Activated naive CD4-positive, alpha-beta T cell (primary cell): ENCODE results near the gene MLPH.
"Not testable (repeated sequence)": the region's sequence is repeated elsewhere in the genome, so short reads cannot be mapped to it uniquely, and the experiment has no call there.

Experiments used
- DNase-seq, 4 experiments: peaks; one replicate each; lab custom pipeline; 2025; lab: John Stamatoyannopoulos, UW

Gene MLPH

DNA sequence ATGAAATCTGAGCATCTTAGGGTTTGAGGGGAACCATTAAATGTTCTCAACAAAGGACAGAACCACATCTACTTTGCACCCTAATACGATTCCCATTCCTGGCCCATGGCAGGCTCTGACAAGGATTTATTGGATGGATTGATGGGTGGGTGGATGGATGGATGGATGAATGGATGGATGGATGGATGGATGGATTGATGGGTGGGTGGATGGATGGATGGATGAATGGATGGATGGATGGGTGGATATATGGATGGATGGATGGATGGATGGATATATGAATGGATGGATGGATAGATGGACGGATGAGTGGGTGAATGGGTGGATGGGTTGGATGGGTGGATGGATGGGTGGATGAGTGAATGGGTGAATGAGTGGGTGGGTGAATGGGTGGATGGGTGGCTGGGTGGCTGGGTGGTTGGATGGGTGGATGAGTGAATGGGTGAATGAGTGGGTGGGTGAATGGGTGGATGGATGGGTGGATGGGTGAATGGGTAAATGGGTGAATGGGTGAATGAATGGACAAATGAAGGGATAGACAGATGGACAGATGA is 29.6 kb upstream of the MLPH start:
- no peak for DNase-seq

DNA sequence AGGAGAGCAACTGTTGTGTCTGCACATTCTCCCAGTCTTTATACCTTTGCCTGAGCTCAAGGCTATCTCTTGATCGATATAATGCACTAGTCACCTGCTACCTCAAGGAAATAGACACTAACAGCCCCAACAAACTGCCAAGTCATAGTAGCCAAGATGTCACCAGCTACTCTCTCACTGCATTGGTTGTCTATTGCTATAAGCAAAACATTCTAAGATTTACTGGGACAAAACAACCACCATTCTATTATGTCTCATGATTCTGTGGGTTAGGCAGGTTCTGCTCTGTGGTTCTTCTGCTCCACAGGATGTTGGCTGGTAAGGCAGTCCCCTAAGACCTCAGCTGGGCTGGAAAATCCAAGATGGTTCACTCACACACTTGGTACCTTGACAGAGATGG is 28.5 kb upstream of the MLPH start:
- DNase-seq, result no peak

- no peak for DNase-seq
These were observed 27.8 kb upstream of the MLPH start for GRCh38 chr2:237459226-237459625.

DNA sequence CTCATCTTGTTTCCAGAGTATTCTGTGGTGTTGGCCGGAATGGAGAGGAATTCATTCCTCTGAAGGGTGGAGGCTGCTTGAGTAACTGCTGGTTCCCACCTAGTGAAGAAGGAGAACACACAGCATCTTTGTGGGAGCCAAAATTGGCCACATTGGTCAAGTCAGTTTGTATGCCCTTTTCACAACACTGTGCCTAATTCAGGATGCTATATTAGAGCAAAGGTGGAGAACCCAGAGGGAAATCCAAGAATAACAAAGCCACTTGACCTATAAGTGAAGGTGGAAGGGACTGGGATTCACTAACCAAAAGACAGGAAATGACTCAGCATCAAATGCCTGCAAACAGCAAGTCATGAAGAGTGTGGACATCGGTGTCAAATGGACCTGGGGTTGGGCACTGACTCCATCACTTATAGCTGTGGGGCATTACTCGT is 27.3 kb upstream of the MLPH start:
- no peak for DNase-seq

GRCh38 chr2:237464757-237465391 is 22.2 kb upstream of the MLPH start:
- DNase-seq, result no peak

DNA sequence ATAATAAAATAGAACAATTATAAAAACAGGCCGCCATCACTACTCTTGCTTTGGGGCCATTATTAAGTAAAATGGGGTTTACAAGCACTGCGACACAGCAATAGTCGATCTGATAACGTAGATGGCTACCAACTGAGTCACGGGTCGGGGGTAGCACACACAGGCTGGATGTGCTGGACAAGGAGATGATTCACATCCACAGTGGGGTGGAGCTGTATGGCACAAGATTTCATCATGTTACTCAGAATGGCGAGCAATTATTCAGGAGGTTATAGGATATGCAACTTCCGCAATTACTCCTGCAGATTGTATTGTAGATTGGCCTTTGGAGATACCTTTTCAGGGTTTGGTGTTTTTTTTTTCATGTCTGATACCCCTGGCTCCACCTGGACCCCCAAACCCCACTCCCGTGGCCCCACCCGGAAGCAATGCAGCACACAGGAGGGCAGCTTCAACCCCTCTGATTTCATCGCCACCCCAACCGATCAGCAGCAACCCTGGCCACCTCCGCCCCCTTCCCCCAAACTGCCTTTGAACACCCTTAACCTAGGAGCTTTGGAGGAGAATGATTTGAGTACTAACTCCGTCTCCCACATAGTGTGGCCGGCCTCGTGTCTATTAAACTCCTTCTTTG is 21.4 kb upstream of the MLPH start:
- no peak for DNase-seq

GRCh38 chr2:237466211-237466610 is 20.8 kb upstream of the MLPH start:
- no peak for DNase-seq

GRCh38 chr2:237467447-237468179 is 19.4 kb upstream of the MLPH start:
- no peak for DNase-seq

DNA sequence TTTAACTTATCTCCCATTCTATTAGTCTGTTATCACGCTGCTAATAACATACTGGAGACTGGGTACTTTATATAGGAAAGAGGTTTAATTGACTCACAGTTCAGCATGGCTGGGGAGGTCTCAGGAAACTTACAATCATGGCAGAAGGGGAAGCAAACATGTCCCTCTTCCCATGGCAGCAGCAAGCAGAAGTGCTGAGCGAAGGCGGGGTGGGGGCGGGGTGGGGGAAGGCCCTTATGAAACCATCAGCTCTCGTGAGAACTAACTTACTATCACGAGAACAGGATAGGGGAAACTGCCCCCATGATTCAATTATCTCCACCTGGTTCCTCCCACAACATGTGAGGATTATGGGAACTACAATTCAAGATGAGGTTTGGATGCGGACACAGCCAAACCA is 17.6 kb upstream of the MLPH start:
- not testable (repeated sequence) for DNase-seq

- no peak for DNase-seq
These were observed 17.2 kb upstream of the MLPH start for GRCh38 chr2:237469849-237470248.

DNA sequence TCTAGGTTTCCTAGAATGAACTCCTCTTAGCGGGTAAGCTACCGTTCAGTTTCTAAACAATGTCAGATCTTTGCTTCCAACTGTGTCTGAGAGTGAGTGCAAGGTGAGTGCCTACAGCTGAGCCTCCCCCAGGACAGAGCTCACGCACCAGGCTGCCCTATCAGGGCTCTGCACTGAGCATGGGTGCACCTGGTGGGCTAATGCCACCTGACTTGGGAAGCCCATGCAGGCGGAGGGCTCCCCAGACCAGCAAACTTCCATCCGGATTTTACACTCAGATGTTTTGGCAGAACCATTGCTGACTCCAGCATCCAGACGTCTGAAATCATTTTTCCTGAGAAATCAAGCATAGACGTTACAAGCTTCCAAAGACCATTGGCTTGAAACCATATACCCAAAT is 16.1 kb upstream of the MLPH start:
- no peak for DNase-seq

DNA sequence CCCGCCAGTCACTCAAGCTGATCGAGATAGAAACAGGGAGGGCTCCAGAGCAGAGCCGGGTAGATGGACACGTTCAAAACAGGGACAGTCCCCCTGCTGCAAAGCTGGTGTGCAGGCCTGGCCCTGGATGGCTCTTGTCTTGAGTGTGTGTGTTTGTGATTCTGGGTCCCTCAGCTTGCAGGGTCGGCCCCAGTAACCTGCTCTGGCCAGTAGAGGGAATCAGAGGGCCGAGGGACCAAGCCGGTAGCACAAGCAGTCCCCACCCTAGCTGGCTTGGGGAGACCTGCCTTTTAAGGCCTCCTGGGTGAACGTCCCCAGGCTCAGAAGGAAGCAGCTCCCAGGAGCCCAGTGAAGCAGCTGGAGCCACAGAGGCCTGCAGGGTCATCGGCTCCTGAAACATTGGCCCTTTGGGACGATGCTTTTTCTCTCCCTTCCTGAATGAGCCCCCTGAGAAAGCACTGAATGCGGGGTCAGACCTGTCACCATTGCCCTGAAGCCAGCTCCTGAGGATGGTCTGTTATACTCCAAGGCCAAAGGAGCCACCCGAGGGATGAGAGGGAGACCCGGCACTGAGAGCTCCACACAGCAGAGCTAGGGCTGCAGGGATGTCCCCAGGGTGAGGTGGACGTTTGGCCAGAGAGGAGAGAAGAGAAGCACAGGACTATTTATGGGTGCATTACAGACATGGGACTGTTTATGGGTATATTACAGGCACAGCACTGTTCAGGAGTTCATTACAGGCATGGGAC is 15.4 kb upstream of the MLPH start:
- peak in 1 of 4 experiments; percentile 21 for DNase-seq

GRCh38 chr2:237472187-237472712 is 14.8 kb upstream of the MLPH start:
- no peak for DNase-seq

- DNase-seq, result peak in 1 of 4 experiments; percentile 6
These were observed 13.9 kb upstream of the MLPH start for GRCh38 chr2:237472909-237473877.

DNA sequence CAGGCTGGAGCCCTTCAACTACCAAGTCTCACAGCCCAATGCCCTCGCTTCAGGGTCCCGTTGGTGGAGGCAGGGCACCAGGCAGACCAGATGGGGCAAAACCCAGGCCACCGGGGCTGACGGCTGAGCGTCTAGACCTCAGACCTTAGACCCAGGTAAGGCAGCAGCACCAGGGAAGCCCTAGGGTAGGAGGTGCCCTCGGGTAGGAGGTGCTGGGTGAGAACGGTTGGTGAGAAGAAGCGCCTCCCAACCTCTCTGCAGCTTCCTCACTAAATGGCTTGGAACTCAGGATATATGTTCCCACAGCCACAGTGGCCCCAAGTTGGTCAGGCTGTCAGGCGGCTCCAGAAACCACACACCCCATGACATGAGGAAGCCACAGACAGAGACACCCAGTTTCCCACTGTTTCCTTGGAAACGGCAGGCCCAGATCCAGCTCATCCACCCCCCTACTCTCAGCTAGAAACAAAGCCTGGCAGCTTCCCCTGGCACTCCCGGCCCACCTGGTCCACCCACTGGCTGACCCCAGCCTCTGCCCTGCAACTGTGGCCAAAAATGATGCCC is 13.1 kb upstream of the MLPH start:
- peak in 1 of 4 experiments; percentile 12 for DNase-seq

- no peak for DNase-seq
These were observed 12.6 kb upstream of the MLPH start for GRCh38 chr2:237474442-237474911.

- peak; percentile 44 to 76 (median 56) for DNase-seq
These were observed 11.9 kb upstream of the MLPH start for GRCh38 chr2:237474931-237475703.

- peak in 2 of 4 experiments; percentile 9 for DNase-seq
These were observed 11.3 kb upstream of the MLPH start for GRCh38 chr2:237475704-237476141.

- no peak for DNase-seq
These were observed 9.0 kb upstream of the MLPH start for GRCh38 chr2:237478095-237478494.
